B cell (primary cell): Measurements from ENCODE around the gene MAGI2. TPM values are rescaled to one million over a fixed set of nuclear protein-coding genes. Genes with fewer than 3 reads are reported as not detected.

Experiments used
- ATAC-seq: fragments of 200-7000 bp; cut with Tn5 transposase; one replicate; pipeline ENCODE4 v1.10.0; 2021; ENCODE audit warnings: low read depth, mild to moderate bottlenecking, moderate number of reproducible peaks, moderate library complexity
- CTCF ChIA-PET: fragments of 350-600 bp; sonication (Branson Sonifier 250); formaldehyde crosslinking; loops from one replicate; lab custom pipeline; 2021; ENCODE audit warnings: antibody characterized with exemption, inconsistent platforms; lab: Charles Lee
- POLR2A ChIA-PET: fragments of 350-600 bp; sonication (Branson Sonifier 250); formaldehyde crosslinking; loops from one replicate; lab custom pipeline; 2021; ENCODE audit warnings: antibody characterized with exemption; lab: Charles Lee
- DNase-seq: peaks from one replicate; pipeline ENCODE4 v3.0.0; 2013
- H2AFZ ChIP-seq: 2 replicates; pipeline ENCODE4 v1.6.1; 2012; ENCODE audit warnings: mild to moderate bottlenecking, low read depth, low read length; ENCODE audit not compliant: insufficient read depth, poor library complexity, severe bottlenecking
- H3K27ac ChIP-seq, 2 donors: 1 replicate in 1 of 2; 2 replicates in 1 of 2; pipeline ENCODE4 v1.5.1; 2012 to 2013; ENCODE audit warnings: low read length in 2 of 2, mild to moderate bottlenecking in 2 of 2, moderate library complexity in 1 of 2
- H3K27me3 ChIP-seq, 4 experiments: fragments of 200-600 bp in 1 of 4; sonication (generic) in 1 of 4; replicated peaks in 1 of 4; 1 replicate in 2 of 4; 2 replicates in 2 of 4; pipeline versions ENCODE4 v1.6.1 to v1.7.0; 2013 to 2016; ENCODE audit warnings: low read length in 3 of 4, mild to moderate bottlenecking in 2 of 4, mixed read lengths in 1 of 4, moderate library complexity in 1 of 4; ENCODE audit not compliant: insufficient read depth in 4 of 4, control insufficient read depth in 3 of 4; ENCODE audit errors: control extremely low read depth in 1 of 4
- H3K36me3 ChIP-seq, 2 experiments: replicated peaks in 1 of 2; 1 replicate in 1 of 2; 2 replicates in 1 of 2; pipeline versions ENCODE4 v1.6.1 to v1.7.1; 2013; ENCODE audit warnings: low read length in 1 of 2; ENCODE audit not compliant: insufficient read depth in 2 of 2, control insufficient read depth in 1 of 2; ENCODE audit errors: control extremely low read depth in 1 of 2, extremely low read depth in 1 of 2
- H3K4me1 ChIP-seq, 2 donors: fragments of 200-600 bp in 1 of 2; sonication (generic) in 1 of 2; 1 replicate in 1 of 2; 2 replicates in 1 of 2; pipeline versions ENCODE4 v1.5.1 to v1.6.1; 2013 to 2017; ENCODE audit warnings: low read length in 2 of 2; ENCODE audit not compliant: control insufficient read depth in 2 of 2, insufficient read depth in 2 of 2
- H3K4me2 ChIP-seq: replicated peaks from 2 replicates; pipeline ENCODE3; 2012; ENCODE audit warnings: mild to moderate bottlenecking, low read depth, low read length; ENCODE audit not compliant: poor library complexity, severe bottlenecking
- H3K4me3 ChIP-seq, 5 experiments: fragments of 200-600 bp in 1 of 5; sonication (generic) in 1 of 5; 1 replicate in 3 of 5; 2 replicates in 2 of 5; pipeline versions ENCODE4 v1.5.1 to v1.7.0; 2011 to 2016; ENCODE audit warnings: low read length in 4 of 5, mild to moderate bottlenecking in 4 of 5, low read depth in 2 of 5, control low read depth in 1 of 5, moderate library complexity in 1 of 5; ENCODE audit not compliant: insufficient read depth in 1 of 5; ENCODE audit errors: control extremely low read depth in 1 of 5, extremely low read depth in 1 of 5
- H3K79me2 ChIP-seq: fragments of 200-600 bp; sonication (generic); one replicate; pipeline ENCODE4 v1.6.0; 2016; ENCODE audit warnings: low read length; ENCODE audit not compliant: control insufficient read depth, insufficient read depth
- H3K9ac ChIP-seq: fragments of 200-600 bp; sonication (generic); 2 replicates; pipeline ENCODE4 v1.6.1; 2017; ENCODE audit warnings: mild to moderate bottlenecking, low read length, moderate library complexity
- H3K9me3 ChIP-seq, 3 donors: one replicate each; pipeline versions ENCODE4 v1.6.1 to v1.7.1; 2013; ENCODE audit warnings: low read length in 2 of 3; ENCODE audit not compliant: control insufficient read depth in 2 of 3, insufficient read depth in 1 of 3; ENCODE audit errors: control extremely low read depth in 1 of 3
- H4K20me1 ChIP-seq: 2 replicates; pipeline ENCODE4 v1.6.0; 2012; ENCODE audit warnings: mild to moderate bottlenecking, low read length; ENCODE audit not compliant: insufficient read depth, control insufficient read depth, poor library complexity, severe bottlenecking
- H3K27ac Mint-ChIP-seq: one replicate; pipeline ENCODE4 v1.8.0; 2021; ENCODE audit warnings: mixed read lengths
- H3K27me3 Mint-ChIP-seq: one replicate; pipeline ENCODE4 v1.8.0; 2021; ENCODE audit warnings: mixed read lengths
- H3K4me1 Mint-ChIP-seq: one replicate; pipeline ENCODE4 v1.8.0; 2021; ENCODE audit warnings: mixed read lengths
- H3K4me3 Mint-ChIP-seq: one replicate; pipeline ENCODE4 v1.8.0; 2021; ENCODE audit warnings: mixed read lengths
- H3K9me3 Mint-ChIP-seq: one replicate; pipeline ENCODE4 v1.8.0; 2022; ENCODE audit warnings: mixed read lengths; ENCODE audit not compliant: insufficient read depth
- CTCF ChIP-seq: fragments of 200-600 bp; IDR thresholded peaks from one replicate; pipeline ENCODE4 v1.8.0; 2022; ENCODE audit warnings: antibody characterized with exemption, mild to moderate bottlenecking
- EZH2 ChIP-seq: IDR thresholded peaks from 2 replicates; pipeline ENCODE4 v1.6.1; 2012; ENCODE audit warnings: borderline replicate concordance, low read depth, mild to moderate bottlenecking, moderate library complexity, low read length; ENCODE audit not compliant: insufficient read depth, poor library complexity, severe bottlenecking
- WGBS: methylation state at CpG from one replicate; pipeline ENCODE4 v1.1.5; 2013; ENCODE audit warnings: missing lambda C conversion rate; ENCODE audit not compliant: insufficient coverage; 5-methylcytosine and 5-hydroxymethylcytosine counted together
- intact Hi-C: fragments of 100-400 bp; cut with micrococcal nuclease; formaldehyde crosslinking; loops from one replicate; pipeline ENCODE4 v1.10.0; 2022
- polyA plus RNA-seq: library from polyadenylated mRNA; depleted of rRNA; stranded (reverse); fragments of >200 nt; gene quantifications from 2 replicates; pipeline ENCODE4 v1.2.3, GENCODE V29; 2012
- total RNA-seq, 2 donors: library from RNA; stranded (reverse); fragments of 120-200 nt in 1 of 2; gene quantifications; 1 replicate in 1 of 2; 2 replicates in 1 of 2; pipeline versions ENCODE4 v1.2.3 to v1.2.4, GENCODE V29; 2013 to 2022

Gene MAGI2
- total and polyA plus RNA-seq, 2 donors (not counting 1 experiment from before 2014, with no cell fraction given) = 0.16 to 0.64 TPM

- Histone ChIP-seq H3K4me3 (no peak overlapping the region), H3K27me3 (no peaks in the 10 kb centered on the region), H3K4me2 (no peak overlapping the region), H3K27ac (no peak overlapping the region), H3K36me3 (no peaks in the 10 kb centered on the region), H3K79me2 (no peaks in the 10 kb centered on the region), H3K4me1 (no peaks in the 10 kb centered on the region), H3K9ac (no peak overlapping the region), H4K20me1 (no peaks in the 10 kb centered on the region), H2AFZ (no peak overlapping the region), H3K9me3 (no peaks in the 10 kb centered on the region)
- Mint-ChIP-seq H3K27me3 (no peaks in the 10 kb centered on the region), H3K4me1 (no peaks in the 10 kb centered on the region), H3K27ac (no peak overlapping the region), H3K4me3 (no peak overlapping the region), H3K9me3 (peaks cover 7% of the 10 kb centered on the region)
- ChIA-PET POLR2A (no interaction called here), CTCF (no interaction called here)
- TF ChIP-seq EZH2 (no peak), CTCF (no peak)
- no CpG with 5 or more reads among the region's 2 CpGs for WGBS
- intact Hi-C loops = no loop called here
- ATAC-seq = no peak
- no peak for DNase-seq
Observed at GRCh38 chr7:79157281-79157680, 296.2 kb downstream of the MAGI2 start.

- no peak overlapping the region for H3K27ac ChIP-seq
- ATAC-seq (no peak), DNase-seq (no peak)
- Mint-ChIP-seq H3K27ac (no peak overlapping the region), H3K9me3 (no peaks in the 10 kb centered on the region), H3K4me3 (no peak overlapping the region), H3K4me1 (no peaks in the 10 kb centered on the region), H3K27me3 (no peaks in the 10 kb centered on the region)
- H3K27me3 ChIP-seq = no peaks in the 10 kb centered on the region
- H3K4me2 ChIP-seq = no peak overlapping the region
- no peaks in the 10 kb centered on the region for H3K9me3 ChIP-seq
- ChIA-PET POLR2A (no interaction called here), CTCF (no interaction called here)
- no peaks in the 10 kb centered on the region for H4K20me1 ChIP-seq
- intact Hi-C loops = no loop called here
- WGBS = no CpG with 5 or more reads among the region's 1 CpG
- H3K9ac ChIP-seq = no peak overlapping the region
- H2AFZ ChIP-seq = no peak overlapping the region
- no peaks in the 10 kb centered on the region for H3K79me2 ChIP-seq
- no peak overlapping the region for H3K4me3 ChIP-seq
- no peak for TF ChIP-seq CTCF
- no peak for TF ChIP-seq EZH2
- no peaks in the 10 kb centered on the region for H3K4me1 ChIP-seq
- no peaks in the 10 kb centered on the region for H3K36me3 ChIP-seq
Observed at GRCh38 chr7:79149831-79150230, 303.6 kb downstream of the MAGI2 start.
